Measurements from ENCODE around the gene PALM.

DNA sequence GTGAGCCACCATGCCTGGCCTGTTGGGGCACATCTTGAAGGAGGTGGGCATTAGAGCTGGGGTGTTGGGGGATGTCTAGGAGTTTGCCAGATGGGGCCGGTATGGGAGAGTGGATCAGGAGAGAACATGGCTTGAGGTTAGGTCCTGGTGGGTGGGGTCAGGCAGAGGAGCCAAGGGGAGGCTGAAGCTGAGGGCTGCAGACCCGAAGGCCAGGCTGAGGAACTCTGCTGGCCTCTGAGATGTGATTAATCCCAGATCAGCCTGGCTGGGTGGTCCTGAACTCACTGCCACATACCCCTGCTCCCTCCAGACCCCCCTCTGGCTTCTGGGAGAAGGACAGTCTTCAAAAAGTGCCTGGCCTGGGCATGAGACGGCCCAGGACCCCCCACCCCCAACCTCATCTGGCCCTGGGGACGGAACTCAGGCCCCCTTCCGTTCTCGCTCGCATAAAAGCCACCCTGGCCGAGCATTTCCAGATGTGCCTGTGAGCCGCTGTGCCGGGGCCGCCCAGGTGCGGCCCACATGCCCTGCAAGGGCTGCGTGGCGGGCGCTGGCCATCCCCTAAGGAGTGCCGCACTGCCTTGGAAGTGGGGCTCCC lies 29.8 kb upstream of the PALM start:
- TF ChIP-seq JUNB (IDR thresholded peaks at IDR 0.05) (no peak), TP53 (CRISPR knock-in tag; IDR thresholded peaks at IDR 0.05) (no peak), EP300 (IDR thresholded peaks at IDR 0.05) (no peak), FOSL2 (IDR thresholded peaks at IDR 0.05) (no peak), FOSL2 (CRISPR knock-in tag; IDR thresholded peaks at IDR 0.05) (no peak), POLR2A (IDR thresholded peaks at IDR 0.05; ENCODE audit: low read length) (no peak), HOXB5 (CRISPR knock-in tag; IDR thresholded peaks at IDR 0.05) (no peak), CHD4 (IDR thresholded peaks at IDR 0.05; ENCODE audit: borderline replicate concordance) (no peak)
- TF ChIP-seq, protein P1, sequence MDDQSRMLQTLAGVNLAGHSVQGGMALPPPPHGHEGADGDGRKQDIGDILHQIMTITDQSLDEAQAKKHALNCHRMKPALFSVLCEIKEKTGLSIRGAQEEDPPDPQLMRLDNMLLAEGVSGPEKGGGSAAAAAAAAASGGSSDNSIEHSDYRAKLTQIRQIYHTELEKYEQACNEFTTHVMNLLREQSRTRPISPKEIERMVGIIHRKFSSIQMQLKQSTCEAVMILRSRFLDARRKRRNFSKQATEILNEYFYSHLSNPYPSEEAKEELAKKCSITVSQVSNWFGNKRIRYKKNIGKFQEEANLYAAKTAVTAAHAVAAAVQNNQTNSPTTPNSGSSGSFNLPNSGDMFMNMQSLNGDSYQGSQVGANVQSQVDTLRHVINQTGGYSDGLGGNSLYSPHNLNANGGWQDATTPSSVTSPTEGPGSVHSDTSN (IDR thresholded peaks at IDR 0.05): no peak
- TF ChIP-seq, protein P2, sequence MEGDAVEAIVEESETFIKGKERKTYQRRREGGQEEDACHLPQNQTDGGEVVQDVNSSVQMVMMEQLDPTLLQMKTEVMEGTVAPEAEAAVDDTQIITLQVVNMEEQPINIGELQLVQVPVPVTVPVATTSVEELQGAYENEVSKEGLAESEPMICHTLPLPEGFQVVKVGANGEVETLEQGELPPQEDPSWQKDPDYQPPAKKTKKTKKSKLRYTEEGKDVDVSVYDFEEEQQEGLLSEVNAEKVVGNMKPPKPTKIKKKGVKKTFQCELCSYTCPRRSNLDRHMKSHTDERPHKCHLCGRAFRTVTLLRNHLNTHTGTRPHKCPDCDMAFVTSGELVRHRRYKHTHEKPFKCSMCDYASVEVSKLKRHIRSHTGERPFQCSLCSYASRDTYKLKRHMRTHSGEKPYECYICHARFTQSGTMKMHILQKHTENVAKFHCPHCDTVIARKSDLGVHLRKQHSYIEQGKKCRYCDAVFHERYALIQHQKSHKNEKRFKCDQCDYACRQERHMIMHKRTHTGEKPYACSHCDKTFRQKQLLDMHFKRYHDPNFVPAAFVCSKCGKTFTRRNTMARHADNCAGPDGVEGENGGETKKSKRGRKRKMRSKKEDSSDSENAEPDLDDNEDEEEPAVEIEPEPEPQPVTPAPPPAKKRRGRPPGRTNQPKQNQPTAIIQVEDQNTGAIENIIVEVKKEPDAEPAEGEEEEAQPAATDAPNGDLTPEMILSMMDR (IDR thresholded peaks at IDR 0.05): no peak
- TF ChIP-seq, protein P3, sequence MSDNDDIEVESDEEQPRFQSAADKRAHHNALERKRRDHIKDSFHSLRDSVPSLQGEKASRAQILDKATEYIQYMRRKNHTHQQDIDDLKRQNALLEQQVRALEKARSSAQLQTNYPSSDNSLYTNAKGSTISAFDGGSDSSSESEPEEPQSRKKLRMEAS (IDR thresholded peaks at IDR 0.05): no peak
- TF ChIP-seq, protein P4, sequence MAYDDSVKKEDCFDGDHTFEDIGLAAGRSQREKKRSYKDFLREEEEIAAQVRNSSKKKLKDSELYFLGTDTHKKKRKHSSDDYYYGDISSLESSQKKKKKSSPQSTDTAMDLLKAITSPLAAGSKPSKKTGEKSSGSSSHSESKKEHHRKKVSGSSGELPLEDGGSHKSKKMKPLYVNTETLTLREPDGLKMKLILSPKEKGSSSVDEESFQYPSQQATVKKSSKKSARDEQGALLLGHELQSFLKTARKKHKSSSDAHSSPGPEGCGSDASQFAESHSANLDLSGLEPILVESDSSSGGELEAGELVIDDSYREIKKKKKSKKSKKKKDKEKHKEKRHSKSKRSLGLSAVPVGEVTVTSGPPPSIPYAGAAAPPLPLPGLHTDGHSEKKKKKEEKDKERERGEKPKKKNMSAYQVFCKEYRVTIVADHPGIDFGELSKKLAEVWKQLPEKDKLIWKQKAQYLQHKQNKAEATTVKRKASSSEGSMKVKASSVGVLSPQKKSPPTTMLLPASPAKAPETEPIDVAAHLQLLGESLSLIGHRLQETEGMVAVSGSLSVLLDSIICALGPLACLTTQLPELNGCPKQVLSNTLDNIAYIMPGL (CRISPR knock-in tag; IDR thresholded peaks at IDR 0.05; ENCODE audit: borderline replicate concordance): no peak

Measured in A549 (cell line).